ENCODE results near the gene USP36. TPM values are rescaled to one million over a fixed set of nuclear protein-coding genes. Genes with fewer than 3 reads are reported as not detected.
A peak's percentile ranks its signal among the peaks of the same experiment; 100 is the strongest.

USP36 gene
- total RNA-seq, 1 experiment from 2014 or later = 79.5 TPM

DNA sequence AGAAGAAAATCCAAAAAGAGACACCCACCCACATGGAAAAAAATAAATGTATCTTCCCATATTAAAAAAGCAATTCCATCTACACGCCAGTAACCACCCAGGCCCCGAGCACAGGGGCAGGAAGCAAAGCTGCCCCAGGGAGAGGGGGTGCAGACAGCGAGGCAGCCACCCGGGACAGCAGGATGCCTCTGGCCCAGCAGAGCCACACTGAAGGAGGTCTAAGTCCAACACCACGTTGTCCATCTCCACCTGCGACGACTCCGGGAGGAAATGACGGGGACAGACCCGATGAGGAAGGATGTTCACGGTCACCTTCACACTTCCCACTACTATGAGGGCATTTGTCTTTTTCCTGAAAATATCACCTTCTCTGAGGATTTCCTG, 44.1 kb downstream of the USP36 start:
- intact Hi-C loops (cut with micrococcal nuclease; ENCODE audit: unreplicated experiment) = no loop called here
- no peak for DNase-seq
- Mint-ChIP-seq H3K27ac (ENCODE audit: unreplicated experiment) (no peak overlapping the region), H3K36me3 (ENCODE audit: insufficient read depth, unreplicated experiment) (peaks cover 54% of the 10 kb centered on the region), H3K4me3 (ENCODE audit: low read depth, unreplicated experiment) (no peak overlapping the region), H3K9me3 (ENCODE audit: low read depth, unreplicated experiment) (no peaks in the 10 kb centered on the region), H3K4me1 (ENCODE audit: low read depth, unreplicated experiment) (peaks cover 8% of the 10 kb centered on the region), H3K27me3 (ENCODE audit: unreplicated experiment) (no peaks in the 10 kb centered on the region)
- BruUV-seq (replicated peaks) = TSS peak; percentile 27
- CTCF ChIA-PET = no interaction called here
- TF ChIP-seq, protein P1, sequence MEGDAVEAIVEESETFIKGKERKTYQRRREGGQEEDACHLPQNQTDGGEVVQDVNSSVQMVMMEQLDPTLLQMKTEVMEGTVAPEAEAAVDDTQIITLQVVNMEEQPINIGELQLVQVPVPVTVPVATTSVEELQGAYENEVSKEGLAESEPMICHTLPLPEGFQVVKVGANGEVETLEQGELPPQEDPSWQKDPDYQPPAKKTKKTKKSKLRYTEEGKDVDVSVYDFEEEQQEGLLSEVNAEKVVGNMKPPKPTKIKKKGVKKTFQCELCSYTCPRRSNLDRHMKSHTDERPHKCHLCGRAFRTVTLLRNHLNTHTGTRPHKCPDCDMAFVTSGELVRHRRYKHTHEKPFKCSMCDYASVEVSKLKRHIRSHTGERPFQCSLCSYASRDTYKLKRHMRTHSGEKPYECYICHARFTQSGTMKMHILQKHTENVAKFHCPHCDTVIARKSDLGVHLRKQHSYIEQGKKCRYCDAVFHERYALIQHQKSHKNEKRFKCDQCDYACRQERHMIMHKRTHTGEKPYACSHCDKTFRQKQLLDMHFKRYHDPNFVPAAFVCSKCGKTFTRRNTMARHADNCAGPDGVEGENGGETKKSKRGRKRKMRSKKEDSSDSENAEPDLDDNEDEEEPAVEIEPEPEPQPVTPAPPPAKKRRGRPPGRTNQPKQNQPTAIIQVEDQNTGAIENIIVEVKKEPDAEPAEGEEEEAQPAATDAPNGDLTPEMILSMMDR (IDR thresholded peaks at IDR 0.05; ENCODE audit: unreplicated experiment) = no peak

DNA sequence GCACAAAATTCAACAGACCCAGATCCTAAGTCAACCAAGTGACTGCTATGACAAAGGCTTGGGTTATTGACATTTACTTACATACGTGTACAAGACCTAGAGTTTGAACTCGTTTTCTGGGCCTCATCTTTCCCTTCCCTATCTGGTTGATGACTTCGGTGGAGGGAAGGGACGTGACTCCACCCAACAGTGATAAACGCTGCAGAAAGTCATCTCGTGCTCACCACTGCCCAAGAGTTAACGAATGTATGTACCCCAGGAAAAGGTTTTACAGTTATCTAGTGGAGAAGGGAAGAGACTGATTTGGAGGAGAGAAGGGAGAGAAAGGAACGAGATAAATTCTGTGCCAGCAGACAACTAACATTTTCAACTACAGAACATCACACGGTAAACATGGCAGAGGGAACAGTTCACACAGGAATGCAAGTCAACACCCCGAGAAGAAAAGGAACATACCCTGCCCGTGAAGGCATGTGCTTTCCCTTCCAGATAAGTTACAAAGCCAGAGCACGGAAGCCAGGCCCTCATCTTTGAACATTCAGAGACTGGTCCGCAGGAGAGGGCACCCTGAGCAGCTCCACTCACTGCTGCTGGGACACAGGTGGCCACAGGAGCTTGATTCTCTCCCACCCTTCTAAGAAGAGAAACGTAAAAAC, 44.6 kb downstream of the USP36 start:
- Mint-ChIP-seq H3K4me1 (ENCODE audit: low read depth, unreplicated experiment) (peaks cover 8% of the 10 kb centered on the region), H3K36me3 (ENCODE audit: insufficient read depth, unreplicated experiment) (peaks cover 60% of the 10 kb centered on the region), H3K4me3 (ENCODE audit: low read depth, unreplicated experiment) (no peak overlapping the region), H3K27me3 (ENCODE audit: unreplicated experiment) (no peaks in the 10 kb centered on the region), H3K9me3 (ENCODE audit: low read depth, unreplicated experiment) (no peaks in the 10 kb centered on the region), H3K27ac (ENCODE audit: unreplicated experiment) (no peak overlapping the region)
- CTCF ChIA-PET = no interaction called here
- intact Hi-C loops (cut with micrococcal nuclease; ENCODE audit: unreplicated experiment) = no loop called here
- TF ChIP-seq, protein P1 (IDR thresholded peaks at IDR 0.05; ENCODE audit: unreplicated experiment) = no peak
- no peak for DNase-seq
- BruUV-seq (replicated peaks) = no TSS peak

DNA sequence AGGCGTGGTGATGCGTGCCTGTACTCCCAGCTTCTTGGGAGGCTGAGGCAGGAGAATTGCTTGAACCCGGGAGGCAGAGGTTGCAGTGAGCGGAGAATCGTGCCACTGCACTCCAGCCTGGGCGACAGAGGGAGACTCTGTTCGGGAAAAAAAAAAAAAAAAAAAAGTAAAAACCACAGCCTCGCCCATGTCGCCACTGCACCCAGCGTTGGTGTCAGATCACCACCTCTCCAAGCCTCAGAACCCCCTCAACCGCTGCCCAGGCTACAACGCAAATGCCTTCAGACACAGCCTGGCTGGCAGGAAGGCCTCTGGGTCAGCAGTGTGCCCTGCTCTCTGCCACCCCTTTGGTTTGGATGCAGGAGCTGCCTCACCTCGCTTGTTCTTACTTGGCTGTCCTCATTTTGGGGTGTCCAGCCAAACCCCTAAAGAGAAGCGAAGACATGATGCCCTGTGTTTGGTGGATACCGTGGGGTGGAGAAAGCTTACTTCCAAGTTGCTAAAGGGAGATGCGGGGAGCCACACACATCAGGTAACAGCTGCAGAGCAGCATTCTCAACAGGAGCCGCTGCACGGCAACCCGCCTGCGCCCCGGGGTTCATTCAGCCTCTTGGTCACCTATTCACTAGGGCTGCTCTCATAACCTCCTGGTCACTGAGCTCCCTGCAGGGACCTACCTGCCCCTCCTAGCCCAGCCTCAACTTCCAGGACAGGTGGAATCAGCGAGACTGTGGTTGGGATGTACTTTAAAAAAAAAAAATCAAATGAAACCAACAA, 45.6 kb downstream of the USP36 start:
- Mint-ChIP-seq H3K36me3 (ENCODE audit: insufficient read depth, unreplicated experiment) (peaks cover 65% of the 10 kb centered on the region), H3K9me3 (ENCODE audit: low read depth, unreplicated experiment) (no peaks in the 10 kb centered on the region), H3K4me1 (ENCODE audit: low read depth, unreplicated experiment) (peaks cover 8% of the 10 kb centered on the region), H3K4me3 (ENCODE audit: low read depth, unreplicated experiment) (no peak overlapping the region), H3K27ac (ENCODE audit: unreplicated experiment) (no peak overlapping the region), H3K27me3 (ENCODE audit: unreplicated experiment) (no peaks in the 10 kb centered on the region)
- intact Hi-C loops (cut with micrococcal nuclease; ENCODE audit: unreplicated experiment) = no loop called here
- TF ChIP-seq, protein P1 (IDR thresholded peaks at IDR 0.05; ENCODE audit: unreplicated experiment) = no peak
- BruUV-seq (replicated peaks) = no TSS peak
- CTCF ChIA-PET = no interaction called here
- DNase-seq = no peak

DNA sequence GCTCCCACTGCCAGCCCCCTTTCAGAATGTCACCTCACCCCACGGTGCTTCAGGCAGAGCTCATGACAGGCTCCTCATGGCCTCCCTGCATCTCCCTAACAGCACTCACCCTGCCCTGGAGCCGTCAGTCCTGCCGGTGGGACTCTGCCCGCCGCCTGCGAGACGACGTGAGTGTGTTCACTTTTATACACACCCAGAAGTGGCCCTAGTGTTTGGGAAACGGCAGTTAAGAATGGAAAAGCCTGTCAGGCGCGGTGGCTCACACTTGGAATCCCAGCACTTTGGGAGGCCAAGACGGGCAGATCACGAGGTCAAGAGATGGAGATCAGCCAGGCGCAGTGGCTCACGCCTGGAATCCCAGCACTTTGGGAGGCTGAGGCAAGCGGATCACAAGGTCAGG, 46.2 kb downstream of the USP36 start:
- Mint-ChIP-seq H3K4me1 (ENCODE audit: low read depth, unreplicated experiment) (peaks cover 8% of the 10 kb centered on the region), H3K4me3 (ENCODE audit: low read depth, unreplicated experiment) (no peak overlapping the region), H3K27me3 (ENCODE audit: unreplicated experiment) (no peaks in the 10 kb centered on the region), H3K27ac (ENCODE audit: unreplicated experiment) (no peak overlapping the region), H3K36me3 (ENCODE audit: insufficient read depth, unreplicated experiment) (peaks cover 66% of the 10 kb centered on the region), H3K9me3 (ENCODE audit: low read depth, unreplicated experiment) (no peaks in the 10 kb centered on the region)
- intact Hi-C loops (cut with micrococcal nuclease; ENCODE audit: unreplicated experiment) = no loop called here
- no peak for DNase-seq
- TF ChIP-seq, protein P1 (IDR thresholded peaks at IDR 0.05; ENCODE audit: unreplicated experiment) = no peak
- no TSS peak for BruUV-seq (replicated peaks)
- CTCF ChIA-PET = no interaction called here

All from Calu3 (cell line).